GM12878 (cell line): ENCODE results near the gene RPRD2. TPM values are rescaled to one million over a fixed set of nuclear protein-coding genes. Genes with fewer than 3 reads are reported as not detected.

Experiments
- ATAC-seq: fragments of 200-7000 bp; cut with Tn5 transposase; 3 replicates; pipeline ENCODE4 v1.9.1; 2020; ENCODE audit warnings: mild to moderate bottlenecking, moderate library complexity
- BruUV-seq: library from RNA; stranded (reverse); fragments of 400-500 nt; replicated peaks from 2 replicates; lab custom pipeline; 2021; lab: Mats Ljungman, UMichigan
- CTCF ChIA-PET: fragments of 300-600 bp; sonication (Branson Sonifier 250); formaldehyde crosslinking; extraction: SDS; loops from one replicate; lab custom pipeline; 2021; ENCODE audit warnings: inconsistent platforms; lab: Yijun Ruan, JAX
- POLR2A ChIA-PET: fragments of 350-600 bp; formaldehyde crosslinking; extraction: SDS; loops from one replicate; lab custom pipeline; 2021; ENCODE audit warnings: inconsistent platforms; lab: Charles Lee
- RAD21 ChIA-PET: fragments of 300-600 bp; sonication (Branson Sonifier 250); formaldehyde crosslinking; loops from one replicate; lab custom pipeline; 2023; ENCODE audit warnings: antibody characterized with exemption; ENCODE audit not compliant: unreplicated experiment; lab: Charles Lee
- SMC1A ChIA-PET: fragments of 300-600 bp; sonication (Branson Sonifier 250); formaldehyde crosslinking; loops from one replicate; lab custom pipeline; 2023; ENCODE audit not compliant: unreplicated experiment, uncharacterized antibody; lab: Charles Lee
- DNase-seq: peaks from one replicate; pipeline ENCODE4 v3.0.0-alpha.2; 2011; ENCODE audit warnings: low read depth, low spot score
- FAIRE-seq: peaks from 3 replicates; lab custom pipeline; 2011; peaks lifted over from hg19 to GRCh38; lab: Jason Lieb, UNC
- H2AFZ ChIP-seq: 2 replicates; pipeline ENCODE4 v1.6.0; 2011; ENCODE audit warnings: low read depth, low read length, control low read depth; ENCODE audit not compliant: control insufficient read depth
- H3K27ac ChIP-seq: 2 replicates; pipeline ENCODE4 v1.5.1; 2011; ENCODE audit warnings: control low read depth; ENCODE audit not compliant: control insufficient read depth, insufficient read depth
- H3K27me3 ChIP-seq, 2 experiments: replicated peaks in 1 of 2; 2 replicates each; pipeline versions ENCODE4 v1.6.0 to v1.6.1; 2011; ENCODE audit warnings: low read length in 1 of 2; ENCODE audit not compliant: control insufficient read depth in 2 of 2, insufficient read depth in 2 of 2
- H3K36me3 ChIP-seq, 2 experiments: 2 replicates each; pipeline ENCODE4 v1.5.1; 2011; ENCODE audit warnings: low read length in 1 of 2; ENCODE audit not compliant: control insufficient read depth in 2 of 2, insufficient read depth in 2 of 2
- H3K4me1 ChIP-seq: 2 replicates; pipeline ENCODE4 v1.6.1; 2011; ENCODE audit warnings: mild to moderate bottlenecking, low read length, moderate library complexity, mixed read lengths; ENCODE audit not compliant: control insufficient read depth, insufficient read depth
- H3K4me2 ChIP-seq: 2 replicates; pipeline ENCODE4 v1.6.0; 2011; ENCODE audit warnings: control low read depth; ENCODE audit not compliant: control insufficient read depth, insufficient read depth
- H3K4me3 ChIP-seq: fragments of 200-600 bp; sonication (generic); 2 replicates; pipeline ENCODE4 v1.5.1; 2016
- H3K79me2 ChIP-seq: 2 replicates; pipeline ENCODE4 v1.6.0; 2011; ENCODE audit warnings: low read length; ENCODE audit not compliant: control insufficient read depth, insufficient read depth
- H3K9ac ChIP-seq: 2 replicates; pipeline ENCODE4 v1.8.0; 2011; ENCODE audit warnings: low read length, control low read depth, mixed read lengths; ENCODE audit not compliant: control insufficient read depth, insufficient read depth
- H3K9me3 ChIP-seq: replicated peaks from 3 replicates; pipeline ENCODE4 v1.5.1; 2011; ENCODE audit warnings: mild to moderate bottlenecking, low read length; ENCODE audit not compliant: control insufficient read depth, insufficient read depth
- H4K20me1 ChIP-seq: 2 replicates; pipeline ENCODE4 v1.6.0; 2011; ENCODE audit not compliant: control insufficient read depth, insufficient read depth
- CBX5 ChIP-seq: sonication (generic); IDR thresholded peaks from 2 replicates; pipeline ENCODE4 v1.6.1; 2016; ENCODE audit warnings: low read depth, moderate library complexity, mild to moderate bottlenecking, inconsistent platforms
- CTCF ChIP-seq, 3 experiments: IDR thresholded peaks in 2 of 3; conservative IDR thresholded peaks in 1 of 3; 2 replicates each; pipeline ENCODE4 v1.5.1; 2011; ENCODE audit warnings: low read depth in 3 of 3, low read length in 3 of 3, mild to moderate bottlenecking in 3 of 3, control low read depth in 2 of 3, moderate library complexity in 2 of 3, inconsistent platforms in 1 of 3, mixed read lengths in 1 of 3; ENCODE audit not compliant: control insufficient read depth in 2 of 3, insufficient read depth in 1 of 3; ENCODE audit errors: extremely low read depth in 1 of 3
- EED ChIP-seq: sonication (generic); IDR thresholded peaks from 2 replicates; pipeline ENCODE4 v1.6.1; 2016; ENCODE audit warnings: antibody characterized with exemption, low read depth
- FOXM1 ChIP-seq: IDR thresholded peaks from 2 replicates; pipeline ENCODE4 v1.6.1; 2012; ENCODE audit warnings: low read depth, mild to moderate bottlenecking, inconsistent platforms, low read length, moderate library complexity
- MXI1 ChIP-seq: fragments of 150-350 bp; IDR thresholded peaks from 2 replicates; pipeline ENCODE4 v1.6.1; 2011; ENCODE audit warnings: low read depth, mild to moderate bottlenecking, inconsistent platforms, low read length, improper control_type of control experiment
- MYC ChIP-seq: IDR thresholded peaks from 2 replicates; pipeline ENCODE4 v1.6.1; 2011; ENCODE audit warnings: mild to moderate bottlenecking, low read length, moderate library complexity, inconsistent platforms; ENCODE audit not compliant: insufficient read depth, insufficient replicate concordance, insufficient read length, severe bottlenecking
- PAX8 ChIP-seq: fragments of 450-650 bp; IDR thresholded peaks from 2 replicates; pipeline ENCODE4 v1.6.1; 2017; ENCODE audit warnings: mild to moderate bottlenecking, moderate library complexity
- RAD51 ChIP-seq: fragments of 450-650 bp; IDR thresholded peaks from 2 replicates; pipeline ENCODE4 v1.6.1; 2016; ENCODE audit warnings: moderate library complexity, mild to moderate bottlenecking, inconsistent platforms
- SMAD5 ChIP-seq: IDR thresholded peaks from 2 replicates; pipeline ENCODE4 v1.6.1; 2016; ENCODE audit warnings: antibody characterized with exemption, low read depth
- SMARCA5 ChIP-seq: fragments of 450-650 bp; IDR thresholded peaks from 2 replicates; pipeline ENCODE4 v1.6.1; 2017; ENCODE audit warnings: mild to moderate bottlenecking
- STAT1 ChIP-seq: fragments of 450-650 bp; conservative IDR thresholded peaks from 2 replicates; pipeline ENCODE4 v1.6.1; 2014; ENCODE audit warnings: antibody characterized with exemption, mild to moderate bottlenecking
- TARDBP ChIP-seq: IDR thresholded peaks from 2 replicates; pipeline ENCODE4 v1.6.1; 2016; ENCODE audit warnings: borderline replicate concordance
- TCF7 ChIP-seq: IDR thresholded peaks from 2 replicates; pipeline ENCODE4 v1.6.1; 2014; ENCODE audit warnings: antibody characterized with exemption, borderline replicate concordance
- USF1 ChIP-seq: IDR thresholded peaks from 2 replicates; pipeline ENCODE4 v1.6.1; 2011; ENCODE audit warnings: borderline replicate concordance, low read depth, mild to moderate bottlenecking, moderate library complexity, mixed read lengths, low read length; ENCODE audit not compliant: insufficient read depth; ENCODE audit errors: extremely low read length
- ZZZ3 ChIP-seq: IDR thresholded peaks from 2 replicates; pipeline ENCODE4 v1.6.1; 2011; ENCODE audit warnings: low read depth; ENCODE audit not compliant: control insufficient read depth, insufficient read length
- WGBS: methylation state at CpG from one replicate; pipeline ENCODE4 v1.1.6; 2016; ENCODE audit warnings: low lambda C conversion rate; ENCODE audit not compliant: insufficient replicate concordance, insufficient coverage; ENCODE audit errors: missing lambda C conversion rate; 5-methylcytosine and 5-hydroxymethylcytosine counted together
- in situ Hi-C: fragments of 300-500 bp; cut with MboI; formaldehyde crosslinking; loops from 9 replicates; pipeline ENCODE4 v1.14.3; 2018; ENCODE audit warnings: mixed read lengths
- intact Hi-C: fragments of 100-400 bp; cut with micrococcal nuclease; formaldehyde crosslinking; loops from one replicate; pipeline ENCODE4 v1.14.2; 2022; ENCODE audit not compliant: unreplicated experiment
- polyA plus RNA-seq, 11 experiments: library from polyadenylated mRNA; depleted of rRNA in 4 of 11; unstranded in 6 of 11; stranded (reverse) in 5 of 11; fragments of >200 nt; fragmentation: Nextera tagmentation in 4 of 11; fragmentation: Illumina TruSeq in 1 of 11; extraction: Ambion mirVana in 4 of 11; extraction: Trizol in 1 of 11; gene quantifications; 1 replicate in 1 of 11; 2 replicates in 10 of 11; pipeline versions ENCODE4 v1.2.1 to v1.2.3, GENCODE V29; 2011 to 2016; ENCODE audit warnings: inconsistent platforms in 2 of 11, missing spikeins in 2 of 11, low read depth in 1 of 11
- total RNA-seq, 4 experiments: library from RNA; depleted of rRNA in 3 of 4; stranded (reverse); fragments of >200 nt in 3 of 4; fragmentation: Illumina TruSeq in 1 of 4; extraction: Trizol in 1 of 4; gene quantifications; 2 replicates each; pipeline versions ENCODE4 v1.2.1 to v1.2.3, GENCODE V29; 2013 to 2021
- TF ChIP-seq, protein P1 (sequence below): fragments of 450-650 bp; IDR thresholded peaks from 2 replicates; pipeline ENCODE4 v1.6.1; 2017; ENCODE audit warnings: mild to moderate bottlenecking
- TF ChIP-seq, protein P2 (sequence below): IDR thresholded peaks from 2 replicates; pipeline ENCODE4 v1.6.1; 2012; ENCODE audit warnings: low read depth, low read length, improper control_type of control experiment

Gene RPRD2
- total and polyA plus RNA-seq, 10 of the 15 experiments (the other 5 are each of a cell fraction or from before 2014, with no cell fraction given): 1.9 to 24.8 (median 13.3) TPM

DNA sequence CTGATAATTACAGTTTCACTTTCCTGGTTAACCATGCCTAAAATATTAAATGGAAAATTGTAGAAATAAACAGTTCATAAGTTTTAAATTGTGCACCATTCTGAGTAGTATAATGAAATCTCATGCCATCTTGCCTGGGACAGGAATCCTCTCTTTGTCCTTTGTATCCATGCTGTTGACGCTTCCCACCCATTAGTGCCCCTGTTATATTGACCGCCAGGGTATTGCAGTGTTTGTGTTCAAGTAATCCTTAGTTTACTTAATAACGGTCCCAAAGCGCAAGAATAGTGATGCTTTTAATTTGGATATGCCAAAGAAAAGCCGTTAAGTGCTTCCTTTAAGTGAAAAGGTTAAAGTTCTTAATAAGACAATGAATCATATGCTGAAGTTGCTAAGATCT is 41.7 kb downstream of the RPRD2 start (continued):
- TF ChIP-seq CTCF (IDR thresholded peaks at IDR 0.05 in 2 of 3, conservative IDR thresholded peaks at IDR 0.05 in 1 of 3; ENCODE audit: control insufficient read depth in 2 of 3, extremely low read depth in 1 of 3, insufficient read depth in 1 of 3, low read depth in 3 of 3, low read length in 3 of 3) (no peak), MXI1 (no peak), RAD51 (no peak), TCF7 (no peak)
- TF ChIP-seq, protein P1, sequence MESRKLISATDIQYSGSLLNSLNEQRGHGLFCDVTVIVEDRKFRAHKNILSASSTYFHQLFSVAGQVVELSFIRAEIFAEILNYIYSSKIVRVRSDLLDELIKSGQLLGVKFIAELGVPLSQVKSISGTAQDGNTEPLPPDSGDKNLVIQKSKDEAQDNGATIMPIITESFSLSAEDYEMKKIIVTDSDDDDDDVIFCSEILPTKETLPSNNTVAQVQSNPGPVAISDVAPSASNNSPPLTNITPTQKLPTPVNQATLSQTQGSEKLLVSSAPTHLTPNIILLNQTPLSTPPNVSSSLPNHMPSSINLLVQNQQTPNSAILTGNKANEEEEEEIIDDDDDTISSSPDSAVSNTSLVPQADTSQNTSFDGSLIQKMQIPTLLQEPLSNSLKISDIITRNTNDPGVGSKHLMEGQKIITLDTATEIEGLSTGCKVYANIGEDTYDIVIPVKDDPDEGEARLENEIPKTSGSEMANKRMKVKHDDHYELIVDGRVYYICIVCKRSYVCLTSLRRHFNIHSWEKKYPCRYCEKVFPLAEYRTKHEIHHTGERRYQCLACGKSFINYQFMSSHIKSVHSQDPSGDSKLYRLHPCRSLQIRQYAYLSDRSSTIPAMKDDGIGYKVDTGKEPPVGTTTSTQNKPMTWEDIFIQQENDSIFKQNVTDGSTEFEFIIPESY: no peak
- TF ChIP-seq, all 136 proteins: peak for 0

- in situ Hi-C loops: no loop called here
- H4K20me1 ChIP-seq: no peaks in the 10 kb centered on the region
- ATAC-seq (no peak), DNase-seq (no peak), FAIRE-seq (no peak)
- BruUV-seq: no TSS peak
- no peaks in the 10 kb centered on the region for H3K27me3 ChIP-seq
- intact Hi-C loops: no loop called here
- WGBS: 93% methylated on average over 8 of the region's 8 CpGs
- no peak overlapping the region for H3K4me2 ChIP-seq
- SMC1A ChIA-PET: no interaction called here
- peaks cover 67% of the 10 kb centered on the region for H3K79me2 ChIP-seq
- CTCF ChIA-PET: no interaction called here
- peaks cover 3% of the 10 kb centered on the region for H3K4me1 ChIP-seq
- H2AFZ ChIP-seq: no peak overlapping the region
- H3K9ac ChIP-seq: no peak overlapping the region
- no peak overlapping the region for H3K4me3 ChIP-seq
- H3K36me3 ChIP-seq: peaks cover 0 to 4% of the 10 kb centered on the region in 2 experiments; a peak in 1 of 4 replicates
- no peak overlapping the region for H3K27ac ChIP-seq
- POLR2A ChIA-PET: no interaction called here
- RAD21 ChIA-PET: no interaction called here
- no peaks in the 10 kb centered on the region for H3K9me3 ChIP-seq
- TF ChIP-seq STAT1 (no peak), PAX8 (no peak), USF1 (no peak), SMAD5 (no peak), FOXM1 (no peak), EED (no peak), SMARCA5 (no peak), TARDBP (no peak), CBX5 (no peak), MYC (no peak), ZZZ3 (no peak)
- TF ChIP-seq, protein P2, sequence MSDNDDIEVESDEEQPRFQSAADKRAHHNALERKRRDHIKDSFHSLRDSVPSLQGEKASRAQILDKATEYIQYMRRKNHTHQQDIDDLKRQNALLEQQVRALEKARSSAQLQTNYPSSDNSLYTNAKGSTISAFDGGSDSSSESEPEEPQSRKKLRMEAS: no peak
Observed at GRCh38 chr1:150406483-150406882, 42.5 kb downstream of the RPRD2 start.
